ENCODE measurements around the gene CD99.
"Not testable (repeated sequence)": the region's sequence is repeated elsewhere in the genome, so short reads cannot be mapped to it uniquely, and the experiment has no call there.

The CD99 gene

GRCh38 chrX:2755163-2755715, 64.1 kb downstream of the CD99 start:
- not testable (repeated sequence) for H3K27ac ChIP-seq (ENCODE audit: low read depth, low read length); H4K20me1 ChIP-seq (ENCODE audit: low read depth, low read length); H3K27me3 ChIP-seq (ENCODE audit: low read length); H3K36me3 ChIP-seq (ENCODE audit: low read length); H2AFZ ChIP-seq (ENCODE audit: low read depth, low read length, severe bottlenecking); H3K9me3 ChIP-seq (ENCODE audit: insufficient read depth, low read length); H3K4me3 ChIP-seq (ENCODE audit: insufficient read depth, low read length, poor library complexity, severe bottlenecking); H3K4me2 ChIP-seq (ENCODE audit: low read depth, low read length, poor library complexity, severe bottlenecking); H3K9ac ChIP-seq (ENCODE audit: low read length); H3K9me2 ChIP-seq (replicated peaks; ENCODE audit: insufficient read depth, low read length); H3K79me2 ChIP-seq (ENCODE audit: insufficient read depth, low read length); H3F3A ChIP-seq (ENCODE audit: insufficient read depth)

DNA sequence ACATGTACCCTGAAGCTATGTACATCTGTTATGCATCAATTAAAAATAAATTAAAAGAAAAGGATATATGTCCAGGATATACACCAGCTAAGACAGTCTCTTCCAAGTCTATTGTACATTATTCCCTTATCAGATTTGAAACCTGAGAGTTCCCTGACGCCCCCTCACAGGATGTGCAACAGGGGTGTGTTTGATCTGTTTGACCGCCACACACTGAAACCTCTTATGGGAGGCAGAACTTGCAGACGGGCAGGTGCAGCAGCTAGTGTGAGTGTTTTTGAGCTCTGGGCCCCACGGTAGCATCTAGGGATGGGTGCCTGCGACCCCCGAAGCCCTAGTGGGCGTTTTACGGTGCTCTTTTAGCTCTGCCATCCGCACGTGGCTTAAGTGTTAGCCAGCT, 65.5 kb downstream of the CD99 start:
- no peak overlapping the region for H3K4me2 ChIP-seq (ENCODE audit: low read depth, low read length, poor library complexity, severe bottlenecking)

DNA sequence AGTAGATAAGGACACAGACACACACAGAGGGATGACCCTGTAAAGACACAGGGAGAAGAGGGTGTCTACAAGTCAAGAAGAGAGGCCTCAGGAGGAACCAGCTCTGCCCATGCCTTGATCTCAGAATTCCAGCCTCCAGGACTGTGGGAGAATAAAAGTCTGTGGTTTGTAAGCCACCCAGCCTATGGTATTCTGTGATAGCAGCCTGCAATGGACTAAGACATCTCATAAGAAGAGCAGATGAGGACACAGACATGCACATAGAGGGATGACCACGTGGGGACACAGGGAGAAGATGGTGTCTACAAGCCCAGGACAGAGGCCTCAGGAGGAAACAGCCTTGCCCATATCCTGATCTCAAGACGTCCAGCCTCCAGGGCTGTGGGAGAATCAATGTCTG, 70.2 kb downstream of the CD99 start:
- Histone ChIP-seq H3F3A (ENCODE audit: insufficient read depth) (no peaks in the 10 kb centered on the region), H3K4me2 (ENCODE audit: low read depth, low read length, poor library complexity, severe bottlenecking) (no peak overlapping the region), H3K27me3 (ENCODE audit: low read length) (no peaks in the 10 kb centered on the region), H3K9me3 (ENCODE audit: insufficient read depth, low read length) (no peaks in the 10 kb centered on the region), H3K9ac (ENCODE audit: low read length) (no peak overlapping the region), H3K79me2 (ENCODE audit: insufficient read depth, low read length) (no peaks in the 10 kb centered on the region), H2AFZ (ENCODE audit: low read depth, low read length, severe bottlenecking) (no peak overlapping the region), H3K36me3 (ENCODE audit: low read length) (no peaks in the 10 kb centered on the region), H3K4me3 (ENCODE audit: insufficient read depth, low read length, poor library complexity, severe bottlenecking) (no peak overlapping the region), H3K9me2 (replicated peaks; ENCODE audit: insufficient read depth, low read length) (no peaks in the 10 kb centered on the region), H4K20me1 (ENCODE audit: low read depth, low read length) (no peaks in the 10 kb centered on the region), H3K27ac (ENCODE audit: low read depth, low read length) (no peak overlapping the region)
- TF ChIP-seq EZH2phosphoT487 (conservative IDR thresholded peaks at IDR 0.05; ENCODE audit: low read length) (no peak), CTCF (IDR thresholded peaks at IDR 0.05; ENCODE audit: insufficient read depth, low read length, poor library complexity, severe bottlenecking) (no peak)

More for the DNA sequence above, 65.5 kb downstream of the CD99 start:
- no peaks in the 10 kb centered on the region for H3K27me3 ChIP-seq (ENCODE audit: low read length)
- no peak overlapping the region for H3K4me3 ChIP-seq (ENCODE audit: insufficient read depth, low read length, poor library complexity, severe bottlenecking)
- no peaks in the 10 kb centered on the region for H3K9me2 ChIP-seq (replicated peaks; ENCODE audit: insufficient read depth, low read length)
- no peak overlapping the region for H2AFZ ChIP-seq (ENCODE audit: low read depth, low read length, severe bottlenecking)
- no peaks in the 10 kb centered on the region for H4K20me1 ChIP-seq (ENCODE audit: low read depth, low read length)
- H3K27ac ChIP-seq (ENCODE audit: low read depth, low read length) = no peak overlapping the region
- H3K79me2 ChIP-seq (ENCODE audit: insufficient read depth, low read length) = no peaks in the 10 kb centered on the region
- no peak overlapping the region for H3K9ac ChIP-seq (ENCODE audit: low read length)
- no peaks in the 10 kb centered on the region for H3K9me3 ChIP-seq (ENCODE audit: insufficient read depth, low read length)
- no peaks in the 10 kb centered on the region for H3K36me3 ChIP-seq (ENCODE audit: low read length)
- TF ChIP-seq EZH2phosphoT487 (conservative IDR thresholded peaks at IDR 0.05; ENCODE audit: low read length) = no peak
- TF ChIP-seq CTCF (IDR thresholded peaks at IDR 0.05; ENCODE audit: insufficient read depth, low read length, poor library complexity, severe bottlenecking) = no peak
- H3F3A ChIP-seq (ENCODE audit: insufficient read depth) = no peaks in the 10 kb centered on the region

GRCh38 chrX:2762671-2763070, 71.6 kb downstream of the CD99 start:
- H3K9me3 ChIP-seq (ENCODE audit: insufficient read depth, low read length); H3K79me2 ChIP-seq (ENCODE audit: insufficient read depth, low read length); H3K9me2 ChIP-seq (replicated peaks; ENCODE audit: insufficient read depth, low read length); H3K4me3 ChIP-seq (ENCODE audit: insufficient read depth, low read length, poor library complexity, severe bottlenecking); H3K27ac ChIP-seq (ENCODE audit: low read depth, low read length); H3K4me2 ChIP-seq (ENCODE audit: low read depth, low read length, poor library complexity, severe bottlenecking); H4K20me1 ChIP-seq (ENCODE audit: low read depth, low read length); H3K36me3 ChIP-seq (ENCODE audit: low read length); H3K27me3 ChIP-seq (ENCODE audit: low read length); H3F3A ChIP-seq (ENCODE audit: insufficient read depth); H2AFZ ChIP-seq (ENCODE audit: low read depth, low read length, severe bottlenecking); H3K9ac ChIP-seq (ENCODE audit: low read length): not testable (repeated sequence)

- not testable (repeated sequence) for H3K27ac ChIP-seq (ENCODE audit: low read depth, low read length); H3K27me3 ChIP-seq (ENCODE audit: low read length); H3K4me2 ChIP-seq (ENCODE audit: low read depth, low read length, poor library complexity, severe bottlenecking)
Measured at GRCh38 chrX:2764766-2765548, 73.9 kb downstream of the CD99 start.

More at GRCh38 chrX:2764766-2765548, 73.9 kb downstream of the CD99 start:
- not testable (repeated sequence) for H3K9me2 ChIP-seq (replicated peaks; ENCODE audit: insufficient read depth, low read length); H3K9ac ChIP-seq (ENCODE audit: low read length); H3K79me2 ChIP-seq (ENCODE audit: insufficient read depth, low read length); H3K4me3 ChIP-seq (ENCODE audit: insufficient read depth, low read length, poor library complexity, severe bottlenecking); H2AFZ ChIP-seq (ENCODE audit: low read depth, low read length, severe bottlenecking); H3K9me3 ChIP-seq (ENCODE audit: insufficient read depth, low read length); H4K20me1 ChIP-seq (ENCODE audit: low read depth, low read length); H3F3A ChIP-seq (ENCODE audit: insufficient read depth); H3K36me3 ChIP-seq (ENCODE audit: low read length)

Data from SU-DHL-6 (cell line).